Cardiac fibroblast (primary cell): ENCODE measurements around the gene CLIC4.
A peak's percentile ranks its signal among the peaks of the same experiment; 100 is the strongest.

Experiments used
- DNase-seq, 2 donors: peaks; one replicate each; pipeline versions ENCODE4 v3.0.0 to v3.0.0-alpha.2; 2010; ENCODE audit warnings: low read depth in 2 of 2
- H3K4me3 ChIP-seq, 2 donors: replicated peaks in 1 of 2; 1 replicate in 1 of 2; 2 replicates in 1 of 2; pipeline ENCODE4 v1.5.1; 2011; ENCODE audit warnings: low read depth in 2 of 2, low read length in 2 of 2, mild to moderate bottlenecking in 2 of 2, moderate library complexity in 1 of 2
- CTCF ChIP-seq: IDR thresholded peaks from one replicate; pipeline ENCODE4 v1.5.1; 2011; ENCODE audit warnings: low read depth, mild to moderate bottlenecking, low read length, inconsistent platforms

Gene CLIC4

GRCh38 chr1:24756395-24756794 is 11.1 kb downstream of the CLIC4 start:
- DNase-seq: no peak
- TF ChIP-seq CTCF: no peak
- no peak overlapping the region for H3K4me3 ChIP-seq

GRCh38 chr1:24759492-24759891 is 14.2 kb downstream of the CLIC4 start:
- H3K4me3 ChIP-seq: no peak overlapping the region
- TF ChIP-seq CTCF: no peak

GRCh38 chr1:24761582-24761981 is 16.3 kb downstream of the CLIC4 start:
- DNase-seq: no peak

More at GRCh38 chr1:24759492-24759891, 14.2 kb downstream of the CLIC4 start:
- peak in 1 of 2 donors; percentile 27 for DNase-seq

GRCh38 chr1:24762133-24762676 is 17.0 kb downstream of the CLIC4 start:
- DNase-seq: peak in 1 of 2 donors; percentile 68
- no peak for TF ChIP-seq CTCF
- H3K4me3 ChIP-seq: no peak overlapping the region

More at GRCh38 chr1:24761582-24761981, 16.3 kb downstream of the CLIC4 start:
- TF ChIP-seq CTCF: no peak
- no peak overlapping the region for H3K4me3 ChIP-seq

GRCh38 chr1:24763671-24764070 is 18.4 kb downstream of the CLIC4 start:
- no peak overlapping the region for H3K4me3 ChIP-seq
- DNase-seq: no peak
- TF ChIP-seq CTCF: no peak

- no peak for TF ChIP-seq CTCF
- DNase-seq: no peak
- no peak overlapping the region for H3K4me3 ChIP-seq
Measured at GRCh38 chr1:24764439-24764838, 19.2 kb downstream of the CLIC4 start.

GRCh38 chr1:24764848-24765247 is 19.6 kb downstream of the CLIC4 start:
- no peak overlapping the region for H3K4me3 ChIP-seq
- no peak for TF ChIP-seq CTCF
- no peak for DNase-seq
